Skeletal muscle cell (primary cell): ENCODE measurements around the gene NDEL1.

ENCODE experiments used
- DNase-seq: peaks from one replicate; pipeline ENCODE4 v3.0.0-alpha.2; 2010; ENCODE audit warnings: low read depth
- H3K4me3 ChIP-seq: 2 replicates; pipeline ENCODE4 v1.5.1; 2011; ENCODE audit warnings: low read depth, mild to moderate bottlenecking, control low read depth, low read length, moderate library complexity

NDEL1 gene

DNA sequence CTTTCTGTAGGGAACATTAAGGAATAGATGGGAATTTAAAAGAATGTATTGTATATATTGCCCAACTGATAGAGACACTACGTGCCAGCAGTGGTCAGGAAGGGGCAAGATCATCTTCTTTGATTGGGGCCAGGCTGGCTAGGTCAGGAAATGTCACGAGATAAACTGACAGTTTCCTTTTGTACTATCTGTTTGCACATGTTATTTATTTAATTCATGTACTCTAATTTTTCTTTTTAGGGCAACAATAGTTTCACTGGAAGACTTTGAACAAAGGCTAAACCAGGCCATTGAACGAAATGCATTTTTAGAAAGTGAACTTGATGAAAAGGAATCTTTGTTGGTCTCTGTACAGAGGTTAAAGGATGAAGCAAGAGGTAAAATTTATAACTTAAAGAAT, 12.6 kb downstream of the NDEL1 start:
- DNase-seq = no peak
- no peak overlapping the region for H3K4me3 ChIP-seq

DNA sequence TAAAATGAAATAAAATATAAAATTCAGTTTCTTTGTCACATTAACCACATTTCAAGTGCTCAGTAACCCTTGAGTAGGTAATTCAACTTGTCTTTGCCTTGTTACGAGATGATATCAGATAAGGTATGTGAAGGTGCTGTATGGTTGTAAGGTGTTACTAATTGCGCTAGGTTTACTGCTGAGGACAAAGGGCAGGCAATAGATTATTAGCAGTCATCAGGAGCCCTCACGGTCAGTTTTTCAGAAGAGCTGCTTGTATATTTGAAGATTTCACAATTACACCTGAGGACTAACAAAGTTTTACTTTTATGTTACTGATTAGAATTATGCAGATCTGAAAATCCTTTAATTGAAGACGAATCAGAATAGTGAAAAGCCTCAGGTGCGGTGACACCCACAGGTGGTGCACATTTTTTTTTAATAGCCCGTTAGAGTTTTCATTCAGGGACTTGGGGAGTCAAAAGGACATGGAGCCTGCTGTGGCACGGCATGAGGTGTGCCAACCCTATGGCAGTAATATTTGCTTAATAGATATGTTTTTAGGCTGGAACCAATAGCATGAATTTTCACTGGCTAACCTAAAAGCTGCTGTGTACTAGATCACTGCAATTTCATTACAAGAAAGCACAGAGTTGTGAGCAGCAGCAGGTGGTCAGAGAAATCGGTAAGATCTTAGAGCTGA, 16.4 kb downstream of the NDEL1 start:
- no peak overlapping the region for H3K4me3 ChIP-seq
- DNase-seq = no peak

DNA sequence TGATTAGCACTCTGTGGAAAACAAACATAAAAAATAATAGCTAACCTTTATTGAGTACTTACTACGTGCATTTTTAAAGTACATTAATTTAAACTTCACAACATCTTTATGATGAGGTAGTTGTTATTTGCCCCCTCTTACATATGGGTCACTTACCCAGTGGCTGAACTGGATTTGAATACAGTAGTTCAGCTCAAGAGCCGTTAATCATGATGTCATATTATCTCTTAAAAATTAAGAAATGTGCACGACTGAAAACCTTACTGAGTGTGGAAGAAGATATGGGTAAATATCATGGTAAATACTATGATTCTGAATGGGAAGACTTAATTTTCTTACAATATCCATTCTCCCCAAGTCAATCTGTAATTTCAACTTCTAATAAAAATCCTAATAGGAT, 17.6 kb downstream of the NDEL1 start:
- H3K4me3 ChIP-seq = no peak overlapping the region
- no peak for DNase-seq

DNA sequence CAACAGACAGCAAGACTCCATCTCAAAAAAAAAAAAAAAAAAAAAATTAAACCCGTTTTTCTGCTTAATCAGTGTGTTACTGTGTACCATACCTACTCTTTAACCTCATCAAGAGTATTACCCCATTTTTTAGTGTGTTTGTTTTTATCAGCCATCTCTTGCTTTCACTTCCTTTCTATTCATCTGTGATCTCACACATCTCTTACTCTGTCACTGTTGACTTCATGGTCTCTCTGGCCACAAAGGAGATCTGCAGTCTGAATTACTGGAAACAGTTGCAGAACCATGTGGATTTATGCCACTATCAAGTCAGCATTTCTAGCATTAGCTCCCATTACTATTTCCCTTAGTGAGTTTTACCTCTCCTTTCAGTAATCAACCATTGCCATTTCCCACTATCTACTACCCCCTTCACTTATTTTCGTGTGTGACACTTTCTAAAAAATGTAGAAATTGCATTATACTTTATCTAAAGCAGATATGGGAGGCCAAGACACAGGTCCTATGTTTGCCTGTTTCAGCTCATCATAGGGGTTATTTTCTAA, 20.1 kb downstream of the NDEL1 start:
- H3K4me3 ChIP-seq = no peak overlapping the region
- no peak for DNase-seq

DNA sequence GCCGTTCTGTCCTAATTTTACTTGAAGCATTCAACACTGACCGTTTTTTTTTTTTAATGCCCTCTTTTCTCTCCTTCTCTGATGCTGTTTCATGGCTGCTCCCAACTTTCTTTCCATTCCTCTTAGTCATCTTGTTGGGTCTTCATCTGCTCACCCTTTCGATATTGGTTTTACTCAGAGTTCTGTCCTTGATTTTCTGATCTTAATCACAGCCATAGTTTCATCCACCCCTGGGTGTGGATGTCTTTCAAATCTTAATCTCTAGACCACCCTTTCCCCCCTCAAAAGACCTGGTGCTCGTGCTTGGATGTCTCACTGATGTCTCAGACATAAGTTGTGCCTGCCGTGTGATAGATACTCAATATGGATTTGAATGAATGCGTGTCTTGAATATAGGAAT, 22.4 kb downstream of the NDEL1 start:
- H3K4me3 ChIP-seq = no peak overlapping the region
- no peak for DNase-seq

DNA sequence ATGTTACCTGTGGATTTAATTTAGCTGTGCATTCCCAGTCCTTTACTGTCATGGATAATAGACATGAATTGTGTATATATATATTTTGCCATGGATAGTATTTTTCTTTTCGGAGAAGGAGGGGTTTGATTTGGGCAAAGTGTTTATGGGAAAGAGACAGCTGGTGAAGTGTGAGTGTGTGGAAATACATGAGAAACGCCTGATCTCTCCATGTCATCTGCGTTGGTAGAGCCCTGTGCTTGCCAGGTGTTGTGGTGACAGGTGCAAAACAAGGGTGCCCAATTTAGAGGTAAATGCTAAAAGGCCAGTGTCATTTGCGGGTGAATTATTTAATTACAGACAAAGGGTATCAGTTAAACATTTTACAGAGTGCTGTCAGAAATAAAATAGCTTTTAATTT, 23.4 kb downstream of the NDEL1 start:
- H3K4me3 ChIP-seq = no peak overlapping the region
- DNase-seq = no peak

DNA sequence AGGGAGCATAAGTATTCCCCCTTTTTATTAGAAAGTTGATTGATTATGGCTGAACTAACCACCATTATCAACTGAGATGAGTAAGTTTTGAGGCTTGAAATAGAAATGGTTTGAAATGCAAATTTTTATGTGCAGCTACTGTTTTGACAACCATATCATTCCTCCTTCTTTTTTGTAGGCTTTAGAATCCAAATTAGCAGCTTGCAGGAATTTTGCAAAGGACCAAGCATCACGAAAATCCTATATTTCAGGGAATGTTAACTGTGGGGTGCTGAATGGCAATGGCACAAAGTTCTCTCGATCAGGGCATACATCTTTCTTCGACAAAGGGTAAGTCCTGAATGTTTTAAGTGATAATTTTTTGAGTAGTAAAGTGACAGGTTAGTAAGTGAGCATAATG, 24.1 kb downstream of the NDEL1 start:
- no peak for DNase-seq
- no peak overlapping the region for H3K4me3 ChIP-seq

DNA sequence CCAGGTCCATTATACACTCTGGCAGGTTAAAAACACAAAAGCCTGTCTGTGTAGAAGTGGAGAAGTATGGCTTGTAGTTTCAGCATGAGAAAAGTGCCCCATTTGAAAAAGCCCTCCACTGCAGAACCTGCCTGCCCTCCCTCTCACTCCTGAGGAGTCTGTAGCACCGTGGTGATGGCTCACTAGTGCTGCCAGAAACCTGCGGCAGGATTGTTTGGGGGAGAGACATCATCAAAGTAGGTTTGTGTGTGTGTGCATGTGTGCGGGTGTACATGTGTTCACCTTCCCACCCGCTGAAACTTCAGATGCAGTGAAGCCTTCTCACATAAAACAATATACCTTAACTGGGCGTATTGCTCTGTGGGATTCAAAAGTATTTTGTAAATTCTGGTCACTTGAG, 26.9 kb downstream of the NDEL1 start:
- no peak overlapping the region for H3K4me3 ChIP-seq
- DNase-seq = no peak

DNA sequence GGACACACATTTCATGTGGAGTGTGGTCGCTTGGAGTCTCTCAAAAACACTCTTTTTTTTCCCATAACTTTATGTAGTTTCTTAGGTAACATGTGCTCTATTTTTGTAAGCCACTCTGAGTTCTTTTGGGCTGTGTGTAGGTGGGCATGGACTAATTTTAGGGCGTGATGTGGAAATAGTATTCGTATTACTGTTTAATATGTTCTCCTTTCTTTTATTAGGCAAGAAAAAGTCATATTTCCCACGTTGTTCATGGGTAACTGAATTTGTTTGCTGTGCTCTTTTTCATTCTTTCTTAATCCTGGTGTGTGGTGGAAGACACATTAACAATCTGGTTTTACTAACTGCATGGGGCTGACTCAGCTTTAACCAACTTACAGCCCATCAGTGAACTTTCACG, 27.4 kb downstream of the NDEL1 start:
- no peak overlapping the region for H3K4me3 ChIP-seq
- peak; percentile 20 for DNase-seq

DNA sequence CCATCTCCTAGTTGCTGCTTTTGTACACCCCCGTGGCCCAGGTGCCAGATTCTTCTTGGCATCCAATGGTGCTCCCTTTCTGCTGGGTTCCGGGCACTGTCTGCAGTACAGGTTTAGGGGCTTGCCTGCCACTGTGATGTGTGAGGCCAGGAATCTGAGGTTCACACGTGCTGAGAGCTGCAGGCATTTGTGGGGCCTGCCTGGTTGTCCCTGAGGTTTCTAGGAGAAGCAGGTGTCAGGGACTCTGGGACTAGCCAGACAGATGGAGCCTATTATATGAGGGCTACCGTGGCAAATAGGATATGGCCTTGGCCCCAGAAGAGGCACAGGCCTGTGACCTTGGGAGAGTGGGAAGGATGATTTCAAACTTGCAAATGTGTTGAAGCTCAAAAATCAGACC, 29.3 kb downstream of the NDEL1 start:
- no peak overlapping the region for H3K4me3 ChIP-seq
- no peak for DNase-seq

DNA sequence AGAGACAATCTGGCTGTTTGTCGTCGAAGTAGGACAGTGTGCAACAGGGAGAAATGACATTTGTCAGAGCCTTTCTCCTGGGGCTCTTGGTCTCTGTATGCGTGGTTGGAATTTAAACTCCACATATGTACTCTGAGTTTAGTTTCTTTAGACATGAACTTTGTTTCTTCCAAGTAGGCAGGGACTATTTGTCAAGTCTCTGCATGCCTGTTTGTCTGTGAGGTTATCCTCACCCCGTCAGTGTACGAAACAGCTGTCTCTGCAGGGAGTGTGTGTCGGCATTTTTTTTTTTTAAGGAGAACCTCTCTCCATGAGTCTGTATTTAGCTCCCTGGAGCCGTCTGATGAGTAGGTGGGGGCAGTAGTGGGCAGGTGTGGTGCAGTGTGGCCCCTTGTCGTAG, 29.7 kb downstream of the NDEL1 start:
- no peak for DNase-seq
- no peak overlapping the region for H3K4me3 ChIP-seq

DNA sequence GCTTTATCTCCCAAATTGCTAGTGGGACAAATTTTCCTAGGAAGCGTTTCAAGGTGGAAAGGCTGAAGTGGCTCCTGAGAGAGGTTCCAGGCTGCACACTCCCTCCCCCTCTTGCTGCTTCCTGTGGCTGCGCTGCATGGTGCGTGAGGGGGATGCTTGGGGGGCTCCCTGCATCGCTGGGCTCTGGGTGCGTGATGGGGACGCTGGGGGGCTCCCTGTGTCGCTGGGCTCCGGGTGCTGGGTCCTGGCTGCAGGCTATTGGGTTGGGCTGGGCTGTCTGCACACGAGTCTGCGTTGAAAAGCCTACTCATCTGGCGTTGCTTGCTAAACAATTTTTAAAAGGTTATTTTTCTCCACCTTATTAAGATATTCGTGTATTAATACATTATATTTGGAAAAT, 30.1 kb downstream of the NDEL1 start:
- H3K4me3 ChIP-seq = no peak overlapping the region
- no peak for DNase-seq

DNA sequence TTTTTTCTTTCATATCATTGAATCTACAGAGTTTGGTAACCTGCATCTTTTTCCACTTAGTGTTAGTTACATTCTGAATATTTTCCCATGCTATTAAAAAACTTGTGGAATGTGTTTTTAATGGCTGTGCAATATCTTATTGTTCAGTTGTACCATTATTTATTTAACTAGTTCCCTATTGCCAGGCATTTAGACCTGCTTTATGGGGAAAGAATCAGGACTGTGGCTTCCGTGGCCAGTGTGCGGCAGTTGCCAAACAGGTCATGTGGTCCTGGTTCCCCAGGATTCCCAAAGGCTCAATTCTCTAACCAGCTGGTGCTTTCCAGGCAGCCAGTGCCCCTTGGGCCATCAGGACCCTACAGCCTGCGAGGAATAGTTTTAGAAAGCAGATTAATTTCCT, 30.8 kb downstream of the NDEL1 start:
- H3K4me3 ChIP-seq = no peak overlapping the region
- no peak for DNase-seq

DNA sequence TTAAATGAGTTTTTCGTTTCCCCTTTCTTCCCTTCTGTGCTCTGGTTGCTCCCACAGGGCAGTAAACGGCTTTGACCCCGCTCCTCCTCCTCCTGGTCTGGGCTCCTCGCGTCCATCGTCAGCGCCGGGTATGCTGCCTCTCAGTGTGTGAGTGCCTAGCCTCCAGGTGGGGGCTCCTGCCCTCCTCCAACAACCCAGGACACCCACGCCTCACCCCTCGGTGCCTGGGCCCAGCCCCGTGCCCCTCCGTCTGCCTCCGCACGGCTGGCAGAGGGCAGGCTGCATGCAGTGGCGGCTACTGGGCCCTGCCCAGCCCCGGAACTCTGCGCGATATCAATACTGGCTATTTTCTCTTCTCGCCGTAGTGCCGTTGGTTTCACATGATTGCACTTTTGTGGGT, 31.2 kb downstream of the NDEL1 start:
- H3K4me3 ChIP-seq = no peak overlapping the region
- no peak for DNase-seq

DNA sequence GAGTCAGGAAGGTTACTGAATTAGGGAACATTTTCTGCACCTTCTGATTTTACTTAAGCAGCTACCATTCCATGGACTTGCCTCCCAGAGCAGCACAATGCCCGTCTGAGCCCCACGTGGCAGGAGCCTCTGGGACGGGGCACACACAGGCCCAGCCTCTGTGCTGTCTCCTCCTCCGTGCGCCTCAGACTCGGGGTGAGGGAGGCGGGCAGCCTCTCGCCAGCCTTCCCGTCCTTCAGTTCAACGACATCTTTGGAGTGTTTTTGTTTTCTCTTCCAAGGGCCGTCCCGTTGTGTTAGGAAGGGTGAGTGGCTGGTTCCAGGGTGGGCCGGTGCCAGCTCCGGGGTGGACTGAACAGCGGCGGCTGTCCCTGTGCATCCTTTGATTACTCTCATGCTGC, 31.8 kb downstream of the NDEL1 start:
- no peak for DNase-seq
- no peak overlapping the region for H3K4me3 ChIP-seq

DNA sequence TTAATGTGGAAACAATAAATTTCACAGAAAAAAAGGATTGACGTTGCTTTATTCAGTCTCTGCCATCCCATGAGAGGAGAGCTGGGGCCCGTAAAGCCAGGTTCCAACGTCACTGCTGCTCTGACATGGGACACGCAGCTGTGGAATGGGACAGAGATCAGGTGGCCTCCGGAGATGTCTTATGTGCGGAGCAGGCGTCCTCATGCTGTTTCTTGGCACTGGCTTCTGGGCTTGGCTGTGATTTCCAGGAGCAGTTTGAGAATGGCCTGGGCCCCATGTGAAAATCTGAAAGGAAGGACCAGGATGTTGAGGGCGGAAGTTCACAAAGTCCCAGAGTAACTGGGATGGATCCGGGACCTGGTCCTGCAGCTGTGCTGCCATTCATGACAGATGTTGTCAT, 32.4 kb downstream of the NDEL1 start:
- no peak for DNase-seq
- no peak overlapping the region for H3K4me3 ChIP-seq

DNA sequence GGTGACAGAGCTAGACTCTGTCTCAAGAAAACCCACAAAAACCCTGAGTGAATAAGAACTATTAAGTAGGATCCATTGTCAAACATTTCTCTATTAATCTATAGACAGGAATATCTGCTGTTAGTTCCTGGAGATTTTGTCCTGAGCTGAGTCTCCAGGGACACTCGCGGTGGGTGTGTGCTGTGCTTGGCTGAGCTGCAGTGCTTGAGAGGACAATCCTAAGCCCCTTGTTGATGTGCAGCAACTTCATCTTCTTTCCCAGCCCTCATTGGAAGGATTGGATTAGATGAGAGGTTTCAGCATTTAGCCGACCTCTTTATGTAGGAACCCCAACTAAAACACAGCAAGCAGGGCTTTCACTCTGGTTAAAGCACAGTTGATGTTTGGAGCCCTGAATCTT, 33.3 kb downstream of the NDEL1 start:
- no peak for DNase-seq

DNA sequence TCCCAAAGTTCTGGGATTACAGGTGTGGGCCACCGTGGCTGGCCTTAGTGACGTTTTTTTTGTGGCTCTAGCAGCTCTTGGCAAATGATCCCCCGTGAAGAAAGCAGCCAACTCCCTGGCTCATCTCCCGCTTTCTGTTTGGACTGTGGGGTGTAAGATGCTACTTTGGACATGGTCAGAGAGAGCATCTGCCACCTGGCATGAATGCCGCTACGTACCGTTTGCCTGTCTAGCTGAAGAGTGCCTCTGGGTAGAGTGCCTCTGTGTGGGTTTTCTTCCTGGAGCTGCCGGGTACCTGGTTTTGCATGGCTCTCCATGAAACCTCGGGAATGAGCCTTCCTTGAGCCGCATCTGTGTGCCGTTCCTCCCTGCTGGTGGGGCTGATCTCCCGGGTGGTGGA, 34.3 kb downstream of the NDEL1 start:
- H3K4me3 ChIP-seq = no peak overlapping the region
- no peak for DNase-seq

More for the DNA sequence above, 33.3 kb downstream of the NDEL1 start:
- H3K4me3 ChIP-seq = no peak overlapping the region

DNA sequence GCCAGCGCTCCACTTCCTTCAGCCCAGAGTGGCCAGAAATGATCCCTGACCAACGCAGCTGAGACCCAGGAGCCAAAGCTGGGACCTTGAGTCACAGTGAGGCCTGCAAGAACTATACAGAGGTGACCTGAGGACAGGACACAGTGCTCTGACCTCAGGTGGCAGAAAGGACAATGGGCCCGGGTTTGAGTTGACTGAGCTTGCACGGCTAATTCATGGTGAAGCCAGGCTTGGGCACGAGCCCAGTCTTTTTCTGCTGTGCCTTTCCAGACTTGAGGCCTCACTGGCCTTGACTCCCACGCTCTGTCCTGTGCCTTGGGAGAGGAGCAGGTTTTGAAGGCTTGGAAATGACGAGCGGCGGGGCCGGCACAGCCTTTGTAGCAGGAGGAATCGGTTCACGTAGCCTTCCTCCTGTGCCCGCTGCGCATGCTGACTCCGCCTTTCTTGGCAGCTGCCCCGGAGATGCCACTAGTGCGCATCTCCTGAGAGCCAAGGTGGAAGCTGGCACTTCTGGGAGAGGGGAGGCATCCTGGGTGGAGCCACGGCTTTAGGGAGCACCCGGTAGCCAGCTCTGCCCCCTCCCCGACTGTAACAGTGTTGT, 34.9 kb downstream of the NDEL1 start:
- no peak for DNase-seq
- no peak overlapping the region for H3K4me3 ChIP-seq

DNA sequence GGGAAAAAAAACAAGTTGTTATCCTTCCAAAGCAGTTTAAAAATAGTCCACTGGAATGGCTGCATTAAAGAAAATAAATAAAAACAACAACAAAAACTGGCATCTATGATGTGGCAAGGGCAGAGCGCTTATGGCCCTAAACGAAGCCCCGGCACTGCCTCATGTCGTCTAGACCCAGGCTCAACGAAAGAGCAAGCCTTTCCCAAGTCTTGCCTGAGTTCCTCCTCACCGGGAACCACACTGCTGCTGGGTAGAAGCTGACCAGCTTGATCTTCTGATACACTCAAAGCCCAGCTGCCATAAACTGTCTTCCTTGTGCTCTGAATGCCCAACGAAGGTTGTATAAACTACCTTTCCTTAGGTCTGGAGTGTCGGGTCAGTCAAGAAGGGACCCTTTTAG, 37.0 kb downstream of the NDEL1 start:
- no peak for DNase-seq
- no peak overlapping the region for H3K4me3 ChIP-seq

DNA sequence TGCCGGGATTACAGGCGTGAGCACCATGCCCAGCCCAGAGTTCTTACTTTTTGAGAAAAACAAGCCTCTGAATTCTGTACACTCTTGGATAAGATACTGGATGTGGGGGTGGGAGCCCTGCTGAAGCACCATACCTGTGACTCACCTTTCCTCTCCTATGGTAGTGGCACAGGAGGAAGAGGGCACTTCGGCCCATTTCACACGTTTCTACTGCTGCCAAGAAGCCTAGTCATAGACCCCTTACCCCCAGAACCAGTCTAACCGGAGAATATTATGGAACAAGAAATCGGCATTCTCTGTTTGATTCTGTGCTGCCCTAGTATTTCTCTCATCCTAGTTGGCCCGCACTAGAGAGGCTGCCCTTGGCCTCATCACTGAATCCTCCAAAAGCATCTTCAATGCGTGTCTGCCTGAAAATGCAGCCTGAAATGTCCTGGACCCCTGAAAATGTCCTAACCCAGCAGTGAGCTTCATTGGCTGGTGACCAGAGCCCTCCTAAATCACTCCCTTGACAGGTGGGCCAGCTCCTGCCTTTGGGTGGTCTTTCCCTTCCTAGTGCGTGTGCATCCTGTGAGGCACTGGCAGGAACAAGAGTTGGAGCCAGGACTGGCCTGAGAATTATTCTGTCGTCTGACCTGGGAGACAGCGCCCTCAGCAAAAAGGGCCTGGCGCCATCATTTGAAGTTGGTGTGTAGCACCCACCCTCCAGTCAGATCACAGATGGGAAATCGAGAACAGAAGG, 37.9 kb downstream of the NDEL1 start:
- no peak for DNase-seq
- H3K4me3 ChIP-seq = no peak overlapping the region
